ENCODE results near the gene DEFB113.
"Not testable (repeated sequence)": the region's sequence is repeated elsewhere in the genome, so short reads cannot be mapped to it uniquely, and the experiment has no call there.

Gene DEFB113

GRCh38 chr6:49949062-49949461 lies 20.4 kb downstream of the DEFB113 start:
- ChIA-PET CTCF (no interaction called here), POLR2A (no interaction called here)

GRCh38 chr6:49946835-49947234 lies 22.6 kb downstream of the DEFB113 start:
- CTCF ChIA-PET: no interaction called here
- POLR2A ChIA-PET: no interaction called here
- no peak for TF ChIP-seq FOXM1 (IDR thresholded peaks at IDR 0.05; ENCODE audit: borderline replicate concordance)
- no peak for TF ChIP-seq BHLHE40 (IDR thresholded peaks at IDR 0.05; ENCODE audit: borderline replicate concordance)
- no peak for TF ChIP-seq SP1 (IDR thresholded peaks at IDR 0.05)
- TF ChIP-seq ZNF384 (IDR thresholded peaks at IDR 0.05): no peak
- TF ChIP-seq CTBP1 (IDR thresholded peaks at IDR 0.05; ENCODE audit: borderline replicate concordance): no peak
- no peak for TF ChIP-seq ELF4 (IDR thresholded peaks at IDR 0.05)
- TF ChIP-seq ARNT (IDR thresholded peaks at IDR 0.05): no peak
- TF ChIP-seq LEF1 (IDR thresholded peaks at IDR 0.05; ENCODE audit: borderline replicate concordance): no peak
- no peak for TF ChIP-seq PKNOX1 (IDR thresholded peaks at IDR 0.05)
- no peak for TF ChIP-seq HDGF (IDR thresholded peaks at IDR 0.05; ENCODE audit: borderline replicate concordance)
- TF ChIP-seq SUZ12 (IDR thresholded peaks at IDR 0.05): no peak
- TF ChIP-seq FOXA1 (IDR thresholded peaks at IDR 0.05): no peak
- no peak for TF ChIP-seq TARDBP (IDR thresholded peaks at IDR 0.05)
- no peak for DNase-seq (ENCODE audit: extremely low spot score)

More at GRCh38 chr6:49949062-49949461, 20.4 kb downstream of the DEFB113 start:
- TF ChIP-seq LEF1 (IDR thresholded peaks at IDR 0.05; ENCODE audit: borderline replicate concordance): no peak
- no peak for TF ChIP-seq TARDBP (IDR thresholded peaks at IDR 0.05)
- no peak for TF ChIP-seq SUZ12 (IDR thresholded peaks at IDR 0.05)
- TF ChIP-seq BHLHE40 (IDR thresholded peaks at IDR 0.05; ENCODE audit: borderline replicate concordance): no peak
- no peak for TF ChIP-seq FOXA1 (IDR thresholded peaks at IDR 0.05)
- TF ChIP-seq PKNOX1 (IDR thresholded peaks at IDR 0.05): no peak
- no peak for TF ChIP-seq HDGF (IDR thresholded peaks at IDR 0.05; ENCODE audit: borderline replicate concordance)
- no peak for TF ChIP-seq ZNF384 (IDR thresholded peaks at IDR 0.05)
- TF ChIP-seq FOXK2 (IDR thresholded peaks at IDR 0.05): no peak
- TF ChIP-seq L3MBTL2 (conservative IDR thresholded peaks at IDR 0.05): no peak
- no peak for TF ChIP-seq ARNT (IDR thresholded peaks at IDR 0.05)
- TF ChIP-seq SP1 (IDR thresholded peaks at IDR 0.05): no peak
- no peak for TF ChIP-seq FOXM1 (IDR thresholded peaks at IDR 0.05; ENCODE audit: borderline replicate concordance)
- no peak for TF ChIP-seq ELF4 (IDR thresholded peaks at IDR 0.05)
- no peak for TF ChIP-seq NFRKB (IDR thresholded peaks at IDR 0.05)
- DNase-seq (ENCODE audit: extremely low spot score): no peak

GRCh38 chr6:49944068-49944467 lies 25.4 kb downstream of the DEFB113 start:
- CTCF ChIA-PET: not testable (repeated sequence)

GRCh38 chr6:49939993-49940498 lies 29.4 kb downstream of the DEFB113 start:
- TF ChIP-seq TARDBP (IDR thresholded peaks at IDR 0.05) (no peak), L3MBTL2 (conservative IDR thresholded peaks at IDR 0.05) (no peak)
- POLR2A ChIA-PET: no interaction called here
- CTCF ChIA-PET: no interaction called here
- DNase-seq (ENCODE audit: extremely low spot score): no peak

More at GRCh38 chr6:49944068-49944467, 25.4 kb downstream of the DEFB113 start:
- not testable (repeated sequence) for DNase-seq (ENCODE audit: extremely low spot score)
- POLR2A ChIA-PET: interaction anchor here (0.5 kb wide), 1 partner anchor 643 kb away, joined by 3 read pairs; no protein-coding TSS in a partner anchor

GRCh38 chr6:49937811-49938210 lies 31.6 kb downstream of the DEFB113 start:
- CTCF ChIA-PET: no interaction called here
- POLR2A ChIA-PET: no interaction called here
- TF ChIP-seq NFRKB (IDR thresholded peaks at IDR 0.05): no peak
- TF ChIP-seq CTBP1 (IDR thresholded peaks at IDR 0.05; ENCODE audit: borderline replicate concordance): no peak
- TF ChIP-seq BHLHE40 (IDR thresholded peaks at IDR 0.05; ENCODE audit: borderline replicate concordance): no peak
- TF ChIP-seq ZNF384 (IDR thresholded peaks at IDR 0.05): no peak
- no peak for TF ChIP-seq SUZ12 (IDR thresholded peaks at IDR 0.05)
- no peak for TF ChIP-seq ELF4 (IDR thresholded peaks at IDR 0.05)
- TF ChIP-seq FOXA1 (IDR thresholded peaks at IDR 0.05): no peak
- no peak for DNase-seq (ENCODE audit: extremely low spot score)

- no peak for TF ChIP-seq FOXK2 (IDR thresholded peaks at IDR 0.05)
- no peak for TF ChIP-seq SP1 (IDR thresholded peaks at IDR 0.05)
- no peak for TF ChIP-seq ZNF384 (IDR thresholded peaks at IDR 0.05)
- no peak for TF ChIP-seq ELF4 (IDR thresholded peaks at IDR 0.05)
- no peak for TF ChIP-seq TARDBP (IDR thresholded peaks at IDR 0.05)
- TF ChIP-seq NFRKB (IDR thresholded peaks at IDR 0.05): no peak
- no peak for TF ChIP-seq BHLHE40 (IDR thresholded peaks at IDR 0.05; ENCODE audit: borderline replicate concordance)
- no peak for TF ChIP-seq FOXM1 (IDR thresholded peaks at IDR 0.05; ENCODE audit: borderline replicate concordance)
- TF ChIP-seq ARNT (IDR thresholded peaks at IDR 0.05): no peak
- TF ChIP-seq L3MBTL2 (conservative IDR thresholded peaks at IDR 0.05): no peak
- no peak for TF ChIP-seq HDGF (IDR thresholded peaks at IDR 0.05; ENCODE audit: borderline replicate concordance)
- no peak for TF ChIP-seq FOXA1 (IDR thresholded peaks at IDR 0.05)
- no peak for TF ChIP-seq LEF1 (IDR thresholded peaks at IDR 0.05; ENCODE audit: borderline replicate concordance)
- TF ChIP-seq PKNOX1 (IDR thresholded peaks at IDR 0.05): no peak
- TF ChIP-seq SUZ12 (IDR thresholded peaks at IDR 0.05): no peak
- POLR2A ChIA-PET: no interaction called here
- no peak for DNase-seq (ENCODE audit: extremely low spot score)
- CTCF ChIA-PET: no interaction called here
These were observed 32.4 kb downstream of the DEFB113 start for GRCh38 chr6:49937017-49937416.

- POLR2A ChIA-PET: no interaction called here
- CTCF ChIA-PET: no interaction called here
- DNase-seq (ENCODE audit: extremely low spot score): no peak
- TF ChIP-seq SP1 (IDR thresholded peaks at IDR 0.05): no peak
- no peak for TF ChIP-seq HDGF (IDR thresholded peaks at IDR 0.05; ENCODE audit: borderline replicate concordance)
- no peak for TF ChIP-seq SUZ12 (IDR thresholded peaks at IDR 0.05)
- no peak for TF ChIP-seq TARDBP (IDR thresholded peaks at IDR 0.05)
- no peak for TF ChIP-seq ELF4 (IDR thresholded peaks at IDR 0.05)
- no peak for TF ChIP-seq CTBP1 (IDR thresholded peaks at IDR 0.05; ENCODE audit: borderline replicate concordance)
- no peak for TF ChIP-seq FOXM1 (IDR thresholded peaks at IDR 0.05; ENCODE audit: borderline replicate concordance)
- no peak for TF ChIP-seq ARNT (IDR thresholded peaks at IDR 0.05)
- no peak for TF ChIP-seq LEF1 (IDR thresholded peaks at IDR 0.05; ENCODE audit: borderline replicate concordance)
- no peak for TF ChIP-seq FOXK2 (IDR thresholded peaks at IDR 0.05)
- no peak for TF ChIP-seq FOXA1 (IDR thresholded peaks at IDR 0.05)
These were observed 34.0 kb downstream of the DEFB113 start for GRCh38 chr6:49935387-49935786.

Measured in HEK293T (cell line).